Psoas muscle (tissue), 8 donors: Measurements from ENCODE around the gene GRAMD1B. TPM values are rescaled to one million over a fixed set of nuclear protein-coding genes. Genes with fewer than 3 reads are reported as not detected.
"Not testable (repeated sequence)": the region's sequence is repeated elsewhere in the genome, so short reads cannot be mapped to it uniquely, and the experiment has no call there.

Experiments used
- ATAC-seq, 4 donors: fragments of 200-7000 bp; cut with Tn5 transposase; one replicate each; pipeline ENCODE4 v1.9.1; 2020; ENCODE audit warnings: moderate library complexity in 3 of 4, mild to moderate bottlenecking in 2 of 4
- DNase-seq, 2 donors: peaks; one replicate each; pipeline ENCODE4 v3.0.0-alpha.2; 2020
- H3K27ac ChIP-seq: fragments of 200-600 bp; one replicate; pipeline ENCODE4 v1.8.0; 2022
- H3K27me3 ChIP-seq, 3 donors: fragments of 200-600 bp in 1 of 3; one replicate each; pipeline versions ENCODE4 v1.6.1 to v1.8.0; 2013 to 2022; ENCODE audit warnings: low read length in 2 of 3, mild to moderate bottlenecking in 2 of 3, moderate library complexity in 1 of 3; ENCODE audit not compliant: insufficient read depth in 3 of 3
- H3K36me3 ChIP-seq, 2 donors: fragments of 200-600 bp in 1 of 2; one replicate each; pipeline versions ENCODE4 v1.6.1 to v1.8.0; 2013 to 2022; ENCODE audit warnings: low read depth in 1 of 2, mild to moderate bottlenecking in 1 of 2, moderate library complexity in 1 of 2; ENCODE audit not compliant: insufficient read depth in 1 of 2
- H3K4me1 ChIP-seq: fragments of 200-600 bp; one replicate; pipeline ENCODE4 v1.8.0; 2022
- H3K4me3 ChIP-seq: fragments of 200-600 bp; one replicate; pipeline ENCODE4 v1.8.0; 2022; ENCODE audit warnings: mild to moderate bottlenecking
- H3K9me3 ChIP-seq: fragments of 200-600 bp; one replicate; pipeline ENCODE4 v1.8.0; 2022
- CTCF ChIP-seq: fragments of 200-600 bp; IDR thresholded peaks from one replicate; pipeline ENCODE4 v1.8.0; 2022; ENCODE audit warnings: antibody characterized with exemption
- WGBS, 3 donors: extraction: QIAGEN DNeasy Blood & Tissue Kit; methylation state at CpG; one replicate each; pipeline versions ENCODE4 v1.1.6 to v1.1.7; 2013; 5-methylcytosine and 5-hydroxymethylcytosine counted together
- intact Hi-C, 2 donors: fragments of 100-400 bp; cut with DNase I; formaldehyde crosslinking; loops; one replicate each; pipeline versions ENCODE4 v1.11.0 to v1.14.2; 2022
- polyA plus RNA-seq, 3 donors: library from polyadenylated mRNA; stranded (reverse); fragments of 200-250 nt; gene quantifications; one replicate each; pipeline ENCODE4 v1.2.3, GENCODE V29; 2013
- total RNA-seq, 4 donors: library from RNA; stranded (reverse); fragmentation: NEBNext Ultra II Directional in 2 of 4; extraction: Animal tissue kit (Norgen Biotek cat#: 25700) in 2 of 4; gene quantifications; one replicate each; pipeline versions ENCODE4 v1.2.1 to v1.2.4, GENCODE V29; 2021 to 2023
- donor health status: healthy with polysubstance abuse.
- donor health status: DM: no; HTN: no; CAD: no; lungs with moderate emphysema.
- donor health status: Bipolar disorder and iron deficiency.
- donor health status: healthy.
- donor health status: DM: yes; HTN: yes; CAD: no.
- donor health status: DM: no; HTN: no; CAD: no.
- donor health status: DM: no; HTN: no; CAD: no.
- donor health status: DM: yes; HTN: yes; CAD: no.

The GRAMD1B gene
- total and polyA plus RNA-seq, 7 donors = 0.67 to 24.0 (median 6.8) TPM

- H3K9me3 ChIP-seq = no peaks in the 10 kb centered on the region
- no peak for ATAC-seq
- no peak for DNase-seq
- H3K36me3 ChIP-seq = no peaks in the 10 kb centered on the region
- intact Hi-C loops = loop anchor here in 1 of 2 donors (10.0 kb wide), 1 partner anchor 187 kb away; no protein-coding TSS in a partner anchor
- H3K4me1 ChIP-seq = no peaks in the 10 kb centered on the region
- no peaks in the 10 kb centered on the region for H3K27me3 ChIP-seq
- no peak for TF ChIP-seq CTCF
- 74 to 82% (median 75%) methylated on average over 17 of the region's 17 CpGs for WGBS, 3 donors
- H3K4me3 ChIP-seq = no peak overlapping the region
- no peak overlapping the region for H3K27ac ChIP-seq
These were observed 87.7 kb downstream of the GRAMD1B start for GRCh38 chr11:123517559-123518364.

GRCh38 chr11:123518496-123519054 is 88.5 kb downstream of the GRAMD1B start:
- H3K27me3 ChIP-seq = no peaks in the 10 kb centered on the region
- no peak overlapping the region for H3K27ac ChIP-seq
- WGBS, 3 donors = 74 to 89% (median 78%) methylated on average over 9 of the region's 9 CpGs
- DNase-seq (no peak), ATAC-seq (no peak)
- no peak overlapping the region for H3K4me3 ChIP-seq
- no peaks in the 10 kb centered on the region for H3K36me3 ChIP-seq
- H3K9me3 ChIP-seq = no peaks in the 10 kb centered on the region
- no peak for TF ChIP-seq CTCF
- intact Hi-C loops = loop anchor here in 1 of 2 donors (10.0 kb wide), 1 partner anchor 186 kb away; no protein-coding TSS in a partner anchor
- no peaks in the 10 kb centered on the region for H3K4me1 ChIP-seq

GRCh38 chr11:123519055-123519796 is 89.2 kb downstream of the GRAMD1B start:
- Histone ChIP-seq H3K27me3 (no peaks in the 10 kb centered on the region), H3K9me3 (no peaks in the 10 kb centered on the region), H3K27ac (no peak overlapping the region), H3K4me3 (no peak overlapping the region), H3K36me3 (no peaks in the 10 kb centered on the region), H3K4me1 (no peaks in the 10 kb centered on the region)
- no peak for TF ChIP-seq CTCF
- WGBS, 3 donors = 65 to 67% (median 66%) methylated on average over 11 of the region's 11 CpGs
- intact Hi-C loops = loop anchor here in 1 of 2 donors (10.0 kb wide), 1 partner anchor 186 kb away; no protein-coding TSS in a partner anchor
- ATAC-seq (peak in 1 of 4 donors; percentile 38), DNase-seq (no peak)

GRCh38 chr11:123519797-123520193 is 89.7 kb downstream of the GRAMD1B start:
- intact Hi-C loops = loop anchor here in 1 of 2 donors (10.0 kb wide), 1 partner anchor 185 kb away; no protein-coding TSS in a partner anchor
- Histone ChIP-seq H3K27ac (no peak overlapping the region), H3K36me3 (no peaks in the 10 kb centered on the region), H3K27me3 (no peaks in the 10 kb centered on the region), H3K4me3 (no peak overlapping the region), H3K4me1 (no peaks in the 10 kb centered on the region), H3K9me3 (no peaks in the 10 kb centered on the region)
- ATAC-seq = no peak
- no peak for DNase-seq
- no peak for TF ChIP-seq CTCF
- 72 to 77% (median 72%) methylated on average over 7 of the region's 7 CpGs for WGBS, 3 donors

GRCh38 chr11:123520476-123520875 is 90.4 kb downstream of the GRAMD1B start:
- ATAC-seq, H3K4me3 ChIP-seq, H3K4me1 ChIP-seq, H3K27me3 ChIP-seq, H3K36me3 ChIP-seq, DNase-seq, H3K9me3 ChIP-seq, H3K27ac ChIP-seq, intact Hi-C loops: not testable (repeated sequence)
- 95 to 97% (median 97%) methylated on average over 6 of the region's 6 CpGs for WGBS, 3 donors
